NCI-H1436 treated with DMSO at 0.1 percent for 48 hours (cell line): ENCODE results near the gene ITPRID1.

Source experiments
- DNase-seq: peaks from one replicate; lab custom pipeline; 2025; lab: John Stamatoyannopoulos, UW

ITPRID1 gene

GRCh38 chr7:31695859-31696614 lies 182.1 kb downstream of the ITPRID1 start:
- no peak for DNase-seq

GRCh38 chr7:31699050-31699449 lies 185.2 kb downstream of the ITPRID1 start:
- DNase-seq: no peak

GRCh38 chr7:31702354-31702753 lies 188.5 kb downstream of the ITPRID1 start:
- no peak for DNase-seq

GRCh38 chr7:31705377-31705776 lies 191.5 kb downstream of the ITPRID1 start:
- no peak for DNase-seq

- DNase-seq: no peak
These were observed 193.2 kb downstream of the ITPRID1 start for GRCh38 chr7:31707089-31707488.
